HG02678 (cell line): Measurements from ENCODE around the gene LBX1.

Experiments
- ATAC-seq: cut with Tn5 transposase; IDR thresholded peaks from one replicate; pipeline ENCODE4 v1.9.1; 2021; ENCODE audit warnings: mild to moderate bottlenecking, moderate library complexity; ENCODE audit not compliant: unreplicated experiment

The LBX1 gene

DNA sequence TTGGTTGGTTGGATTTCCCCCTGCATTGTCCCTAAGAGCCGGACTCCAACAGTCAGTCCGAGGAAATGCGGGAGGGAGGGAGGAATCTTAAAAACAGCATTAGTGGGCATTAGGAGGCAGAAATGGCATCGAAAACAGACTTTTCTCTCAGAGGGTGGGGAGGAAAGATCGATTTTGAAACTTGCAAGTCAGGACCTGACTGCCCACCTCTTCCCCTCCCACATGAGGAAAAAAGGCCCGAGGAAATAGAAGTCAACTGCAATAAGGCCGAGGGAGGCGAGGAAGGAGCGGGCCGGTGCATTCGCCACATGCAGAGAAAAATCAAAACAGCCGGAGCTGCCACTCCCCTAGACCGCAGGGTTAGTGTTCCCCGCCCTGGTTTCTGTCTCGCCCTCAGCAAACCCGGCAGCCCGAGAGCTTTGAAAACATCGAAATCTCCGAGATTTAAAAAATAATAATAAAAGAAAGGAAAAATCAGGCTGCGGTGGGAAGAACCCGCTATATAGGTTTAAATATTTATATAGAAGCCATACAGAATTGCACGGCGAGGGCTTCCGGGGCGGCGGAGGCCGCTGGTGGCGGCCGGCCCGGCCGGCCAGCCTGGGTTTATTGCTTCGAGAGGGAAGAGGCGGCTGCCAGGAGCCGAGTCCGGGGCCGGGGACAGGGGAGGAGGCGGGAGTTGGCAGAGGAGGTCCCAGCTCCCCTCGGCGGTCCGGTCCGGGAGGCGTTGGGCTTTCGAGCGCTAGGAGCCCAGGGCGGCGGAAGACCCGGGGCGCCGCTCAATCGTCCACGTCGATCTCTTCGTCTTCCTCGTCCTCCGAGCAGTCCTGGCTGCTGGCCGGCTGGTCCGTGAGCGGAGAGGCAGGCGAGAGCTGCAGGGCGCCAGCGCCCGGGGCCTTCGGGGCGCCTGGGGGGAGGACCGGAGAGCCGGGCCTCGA is 2.5 kb downstream of the LBX1 start:
- ATAC-seq, result no peak

DNA sequence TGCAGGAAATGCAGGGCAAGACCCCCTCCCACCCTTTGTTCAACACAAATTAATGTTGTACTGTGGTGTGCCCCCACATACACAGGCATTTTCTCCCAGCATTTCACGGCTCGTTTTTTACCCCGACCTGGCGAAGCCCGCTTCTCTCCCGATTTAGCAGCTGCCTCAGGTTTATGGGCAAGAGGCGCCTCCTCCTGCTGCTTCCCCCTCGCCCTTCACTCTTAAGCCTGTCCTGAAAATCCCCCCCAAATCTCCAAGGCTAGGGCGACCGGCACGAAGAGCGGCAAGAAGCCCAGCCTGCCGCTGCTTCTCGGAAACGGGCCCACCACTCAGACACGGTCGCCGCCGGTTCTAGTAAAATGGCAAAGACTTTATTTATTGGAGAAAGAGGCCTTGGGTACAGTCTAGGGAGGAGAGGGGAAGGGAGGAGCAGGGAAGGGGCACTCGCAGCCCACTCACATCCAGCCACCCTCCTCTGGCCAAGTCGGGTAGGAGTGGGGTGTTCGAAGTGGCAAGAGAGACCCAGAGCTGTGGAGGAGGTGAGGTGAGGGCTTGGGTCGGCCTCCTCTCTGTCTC is 3.3 kb downstream of the LBX1 start:
- no peak for ATAC-seq

DNA sequence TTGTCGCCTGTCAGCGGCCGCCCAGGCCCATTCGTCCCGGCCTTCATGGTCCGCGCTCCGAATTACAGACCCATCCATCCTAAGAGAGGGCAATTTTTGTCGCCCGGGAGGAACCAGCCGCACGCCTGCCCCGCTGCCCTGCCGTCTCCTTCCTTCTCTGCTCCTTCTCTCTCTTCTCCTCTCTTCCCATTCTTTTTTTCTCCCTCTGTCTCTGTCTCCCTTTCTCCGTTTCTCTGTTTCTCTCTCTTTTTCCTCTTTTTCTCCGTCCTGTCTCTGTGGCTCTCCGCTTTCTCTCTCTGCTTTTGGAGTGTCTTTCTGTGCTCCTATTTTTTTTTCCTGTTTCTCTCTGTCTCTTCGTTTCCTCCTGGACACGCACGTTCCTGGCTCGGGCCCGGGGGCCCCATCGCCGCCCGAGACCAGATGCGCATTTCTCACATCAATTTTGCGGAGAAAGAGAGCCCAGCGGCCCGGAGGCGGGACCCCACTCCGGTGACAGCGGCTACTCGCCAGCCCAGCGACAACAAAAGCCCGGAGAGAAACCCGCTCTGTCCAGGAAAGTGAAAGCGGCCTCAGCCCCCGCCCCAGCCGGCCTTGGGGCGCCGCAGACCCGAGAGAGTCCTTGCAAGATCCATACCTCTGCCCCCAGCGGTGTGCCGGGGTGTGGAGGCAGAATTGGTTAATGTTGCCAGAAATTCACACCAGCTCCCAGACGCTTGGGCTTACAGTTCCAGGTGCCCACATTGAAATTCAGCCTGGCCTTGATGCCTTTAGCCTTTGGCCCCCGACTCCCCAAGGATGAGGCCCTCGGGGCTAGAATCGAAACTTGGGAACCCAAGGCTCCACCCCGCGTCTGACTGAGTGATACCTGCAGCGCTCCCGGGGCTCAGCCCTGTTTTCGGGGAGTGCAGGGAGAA is 4.1 kb downstream of the LBX1 start:
- ATAC-seq, result no peak

DNA sequence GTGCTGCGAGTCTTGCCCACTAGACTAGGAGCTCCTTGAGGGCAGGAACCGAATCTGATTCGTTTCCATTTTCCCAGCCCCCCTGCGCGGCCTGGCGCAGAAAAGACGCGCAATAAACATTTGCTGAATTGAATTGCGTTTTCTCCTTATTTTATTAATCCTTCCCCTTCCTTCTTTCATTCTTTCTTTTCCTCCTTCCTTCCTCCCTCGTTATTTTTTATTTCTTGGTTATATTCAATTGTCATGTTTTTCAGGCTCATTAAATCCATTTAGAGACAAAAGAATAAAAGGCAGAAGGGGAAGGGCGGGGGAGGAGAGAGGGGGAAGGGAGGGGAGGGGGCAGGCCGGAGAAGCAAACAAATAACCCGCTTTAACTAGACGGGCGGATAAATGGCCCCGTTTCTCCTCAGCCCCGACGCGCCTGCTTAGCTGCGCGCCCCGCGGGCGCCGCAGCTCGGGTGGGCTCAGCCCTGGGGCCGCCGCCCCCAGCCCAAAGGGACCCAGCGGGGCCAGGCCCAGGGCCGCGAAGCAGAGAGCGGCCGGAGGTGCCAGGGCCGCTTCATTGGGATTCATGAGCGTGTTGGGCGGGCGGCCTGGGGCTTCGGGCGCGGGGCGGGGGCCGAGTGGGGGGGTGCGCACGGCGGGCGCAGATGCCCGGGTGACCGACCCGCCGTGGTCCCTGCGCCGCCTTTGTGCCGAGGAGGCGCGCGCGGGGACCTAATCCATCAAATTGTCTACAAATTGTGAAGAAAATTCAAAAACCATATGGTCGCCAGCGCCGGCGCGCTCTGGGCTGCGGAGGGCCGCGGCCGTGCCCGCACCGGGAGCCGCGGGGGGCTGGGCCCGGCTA is 5.0 kb downstream of the LBX1 start:
- no peak for ATAC-seq

DNA sequence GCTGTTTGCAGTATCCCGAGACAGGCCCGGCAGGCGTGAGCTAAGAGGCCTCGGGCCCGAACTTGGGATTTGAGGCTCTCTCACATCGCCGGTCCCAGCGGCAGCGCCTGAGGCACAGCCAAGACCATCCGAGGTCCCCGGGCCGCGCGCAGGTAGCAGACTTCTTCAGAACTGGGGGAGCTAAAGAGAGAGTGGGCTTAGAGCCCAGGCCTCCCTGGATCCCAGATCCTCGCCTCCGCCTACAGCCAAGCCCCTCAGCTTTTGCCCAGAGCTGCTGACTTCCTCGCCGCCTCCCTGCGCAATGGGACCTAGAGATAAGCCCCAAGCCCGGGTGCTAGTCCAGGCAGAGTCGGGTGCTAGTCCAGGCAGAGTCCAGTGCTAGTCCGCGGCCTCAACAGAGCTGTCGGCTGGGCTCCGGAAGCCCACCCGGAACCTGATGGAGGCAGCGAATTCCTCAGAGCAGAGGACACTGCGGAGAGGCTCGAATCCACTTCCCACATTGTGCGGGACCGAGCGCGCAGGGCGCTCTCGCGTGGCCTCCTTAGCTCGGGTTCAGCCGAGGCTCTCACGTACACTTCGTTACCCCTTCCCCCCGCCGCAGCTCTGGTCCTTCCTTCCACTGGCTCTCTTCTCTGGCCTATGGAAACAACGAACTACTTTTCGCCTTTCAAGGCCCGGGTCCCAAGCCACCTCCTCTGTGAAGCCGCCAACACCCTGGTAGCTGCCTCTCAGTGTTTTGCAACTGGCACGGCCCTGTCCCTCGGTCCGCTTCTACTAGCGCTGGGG is 5.8 kb downstream of the LBX1 start:
- ATAC-seq, result no peak

DNA sequence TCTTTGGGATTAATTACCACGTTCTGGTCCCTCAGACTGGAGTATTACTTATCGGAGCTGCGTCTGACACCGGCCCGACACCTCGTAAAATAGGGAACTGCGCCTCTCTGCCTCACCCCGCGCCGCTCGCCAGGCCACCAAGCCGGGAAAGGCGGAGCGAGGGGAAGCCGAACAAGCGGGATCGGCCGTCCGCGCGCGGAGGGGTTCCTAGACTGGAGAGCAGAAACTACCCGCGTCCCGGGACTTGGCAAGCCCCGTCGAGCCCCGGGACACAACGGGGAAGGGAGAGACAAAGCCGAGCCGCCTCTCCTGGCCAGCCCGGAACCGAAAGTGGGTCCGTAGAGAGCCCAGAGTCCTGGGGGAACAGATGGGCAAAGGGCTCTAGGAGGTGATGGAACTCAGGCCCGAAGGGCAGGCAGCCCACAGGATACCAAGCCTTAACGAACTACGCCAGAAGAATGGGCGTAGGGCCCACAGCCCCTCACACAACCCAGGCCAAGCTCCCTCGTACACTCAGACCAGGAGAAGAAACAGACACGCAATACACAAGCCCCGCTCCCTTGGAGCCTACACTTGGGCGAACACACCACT is 6.5 kb downstream of the LBX1 start:
- no peak for ATAC-seq

DNA sequence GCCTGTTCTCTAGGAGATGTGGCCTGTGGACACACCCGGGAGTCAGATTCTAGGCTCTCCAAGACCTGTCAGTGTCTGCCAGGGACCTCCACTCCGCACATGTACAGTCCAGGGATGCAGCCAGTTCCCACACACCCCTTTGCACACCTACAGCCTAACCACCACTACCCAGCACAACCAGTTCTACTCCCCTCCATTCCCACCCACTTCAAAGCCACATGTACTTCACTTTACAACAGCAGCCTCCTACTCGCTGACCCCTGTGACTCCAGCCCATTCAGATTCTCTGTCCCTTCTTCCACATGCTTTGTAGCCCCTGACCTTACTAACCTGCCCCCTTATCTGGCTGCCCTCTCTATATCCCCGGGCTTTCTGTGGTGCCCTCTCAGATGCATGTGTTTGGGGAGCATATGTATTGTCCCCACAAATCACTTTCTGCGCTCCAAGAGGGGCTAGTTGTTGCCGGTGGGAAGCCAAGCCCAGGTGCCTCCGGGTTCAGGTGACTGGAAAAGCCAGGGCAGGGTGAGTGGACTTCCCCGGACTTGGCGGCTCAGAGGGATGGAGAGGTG is 7.2 kb downstream of the LBX1 start:
- ATAC-seq, result no peak

DNA sequence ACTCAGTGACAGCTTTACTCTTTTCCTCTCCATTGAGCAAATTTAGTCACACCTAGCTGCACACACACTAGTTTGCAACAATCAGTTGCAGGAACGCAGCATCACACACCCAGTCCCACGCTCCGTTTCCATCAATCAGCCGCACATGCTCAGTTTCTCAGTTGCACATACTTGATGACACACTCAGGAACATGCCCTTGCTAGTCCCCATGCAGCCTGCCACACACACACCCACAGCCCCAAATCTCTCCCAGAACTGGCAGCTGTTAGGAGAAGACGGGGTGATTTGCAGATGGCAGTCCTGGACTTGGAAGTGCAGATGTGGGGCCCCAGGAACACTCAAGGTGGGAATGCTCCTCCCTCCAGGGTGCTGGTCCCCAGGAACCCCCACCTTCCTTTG is 7.7 kb downstream of the LBX1 start:
- no peak for ATAC-seq

DNA sequence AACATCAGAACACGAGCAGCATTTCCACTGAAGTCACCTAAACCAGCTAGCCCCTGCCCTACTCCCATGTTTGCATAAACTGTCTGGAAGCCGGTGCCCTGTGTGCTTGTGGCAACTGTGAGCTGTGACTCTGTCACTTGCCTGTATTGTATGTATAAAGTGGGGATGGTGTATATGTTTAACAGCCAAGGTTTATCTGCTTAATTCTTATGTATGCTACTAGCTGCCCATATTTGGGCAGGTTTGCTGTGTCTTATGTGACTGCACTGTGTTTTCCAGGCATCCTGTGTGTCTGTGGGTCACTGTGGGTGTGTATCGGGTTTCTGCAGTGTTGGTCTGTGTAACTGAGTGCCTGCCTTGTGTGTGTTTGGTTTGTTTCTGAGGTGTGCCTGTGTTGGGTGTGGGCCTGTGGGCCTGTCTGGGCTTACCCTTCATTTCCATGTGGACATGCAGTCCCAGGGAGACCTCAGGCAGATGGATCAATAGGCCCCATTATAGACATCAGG is 9.3 kb downstream of the LBX1 start:
- no peak for ATAC-seq

DNA sequence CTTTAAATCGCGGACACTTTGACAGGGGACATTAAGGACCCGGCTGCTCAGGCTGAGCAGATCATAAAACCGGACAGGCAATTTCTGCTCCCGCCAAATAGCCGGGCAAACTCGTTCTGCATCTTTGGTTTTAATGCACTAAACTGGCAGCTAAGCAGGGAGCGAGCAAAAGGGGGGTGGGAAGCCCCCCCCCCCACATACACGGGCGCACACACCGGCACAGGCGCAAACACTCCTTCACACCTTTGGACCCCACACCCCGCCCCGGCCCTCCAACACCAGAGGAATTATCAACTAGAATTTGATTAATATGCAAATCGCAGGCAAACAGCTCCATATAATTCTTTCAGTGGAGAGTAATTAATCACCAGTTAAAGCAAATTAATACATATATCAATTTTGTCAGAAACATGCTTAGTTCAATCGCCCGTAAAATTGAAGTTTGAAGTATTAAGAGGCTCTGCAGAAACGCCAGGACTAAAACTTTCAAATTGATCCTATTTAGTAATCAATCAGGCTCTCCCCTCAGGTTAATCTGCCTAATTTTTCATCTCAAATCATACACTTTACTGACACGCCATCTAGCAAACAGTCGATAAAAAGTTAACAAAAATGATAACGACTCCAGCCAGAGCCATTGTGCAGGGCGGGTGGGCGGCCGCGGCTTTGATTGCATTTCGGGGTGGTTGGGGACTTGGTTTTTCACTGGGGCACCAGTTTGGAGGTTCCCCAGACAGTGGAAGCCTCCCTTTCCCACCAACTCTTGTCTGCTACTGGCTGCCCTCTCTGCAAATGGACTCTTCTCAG is 9.9 kb downstream of the LBX1 start:
- no peak for ATAC-seq

DNA sequence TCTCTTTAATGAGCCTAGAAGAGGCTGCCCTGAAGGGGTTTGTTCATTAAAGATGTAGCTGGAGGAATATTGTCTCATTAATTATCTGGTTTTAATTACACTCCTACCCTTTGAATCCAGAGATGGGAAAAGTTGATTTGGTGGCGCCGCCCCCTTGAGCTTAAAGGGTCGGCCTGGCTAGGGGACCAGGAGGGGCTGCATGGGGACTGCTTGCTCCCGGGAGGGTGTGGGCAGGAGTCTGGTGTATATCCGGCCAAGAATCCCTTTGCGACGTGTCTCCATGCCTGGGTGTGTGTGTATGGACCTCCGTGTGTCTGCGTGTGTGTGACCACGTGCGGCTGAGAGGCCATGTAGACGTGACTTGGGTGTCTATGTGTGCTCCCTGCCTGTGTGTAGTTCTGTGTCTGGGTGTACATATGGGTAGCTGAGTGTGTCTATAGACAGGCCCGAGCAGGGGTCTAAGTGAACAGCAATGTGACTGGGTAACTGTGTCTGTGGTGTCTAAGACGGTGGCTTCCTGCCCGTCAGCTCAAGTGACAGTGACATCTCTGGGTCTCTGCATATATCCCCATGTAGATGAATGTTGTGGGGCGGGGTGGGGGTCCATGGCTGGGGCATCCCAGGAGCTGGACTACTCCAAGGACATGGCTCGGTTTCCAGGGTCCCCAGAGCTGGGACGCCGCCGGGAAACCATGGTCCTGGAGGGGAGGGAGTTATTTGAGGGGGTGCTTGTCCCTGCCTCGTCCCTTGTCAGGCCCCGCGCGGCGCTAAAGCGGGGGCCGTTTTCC is 10.7 kb downstream of the LBX1 start:
- no peak for ATAC-seq

DNA sequence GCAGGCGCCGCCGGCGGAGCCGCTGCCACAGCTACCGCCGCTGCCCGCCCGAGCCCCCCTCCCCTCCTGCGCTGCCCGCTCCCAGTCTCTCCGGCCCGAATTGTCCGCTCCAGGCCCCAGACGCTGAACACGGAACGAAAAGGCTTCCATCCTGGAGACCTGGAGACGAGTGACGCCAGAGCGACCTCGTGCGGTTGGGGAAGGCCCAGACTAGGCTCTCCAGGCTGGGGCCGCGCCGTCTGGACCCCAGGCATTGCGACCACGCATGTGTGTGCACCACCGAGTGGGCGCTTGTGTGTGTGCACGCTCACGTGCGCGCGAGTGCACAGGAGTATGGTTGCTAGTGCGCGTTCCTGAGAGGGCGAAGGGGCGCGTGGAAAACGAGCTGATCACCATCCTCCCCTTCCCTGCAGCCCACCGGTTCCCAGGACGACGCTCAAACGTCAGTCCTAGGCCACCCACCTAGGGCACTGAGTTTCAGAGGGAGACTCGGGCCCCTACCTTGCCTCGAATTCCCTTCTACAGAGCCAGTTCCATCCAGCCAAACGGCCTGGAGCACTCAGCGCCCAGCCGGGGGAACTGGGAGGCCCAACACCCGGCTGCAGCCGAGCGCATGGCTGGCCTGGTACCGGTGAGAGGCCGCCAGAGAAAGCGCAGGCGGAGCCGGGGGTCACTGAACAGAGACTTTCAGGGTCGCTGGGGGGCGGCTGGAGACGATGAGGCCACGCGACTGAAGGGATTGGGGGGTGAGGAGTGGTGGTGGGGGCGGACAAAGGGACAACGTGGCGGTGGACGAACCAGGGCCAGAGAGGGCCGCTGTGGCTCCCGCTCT is 11.6 kb downstream of the LBX1 start:
- no peak for ATAC-seq

DNA sequence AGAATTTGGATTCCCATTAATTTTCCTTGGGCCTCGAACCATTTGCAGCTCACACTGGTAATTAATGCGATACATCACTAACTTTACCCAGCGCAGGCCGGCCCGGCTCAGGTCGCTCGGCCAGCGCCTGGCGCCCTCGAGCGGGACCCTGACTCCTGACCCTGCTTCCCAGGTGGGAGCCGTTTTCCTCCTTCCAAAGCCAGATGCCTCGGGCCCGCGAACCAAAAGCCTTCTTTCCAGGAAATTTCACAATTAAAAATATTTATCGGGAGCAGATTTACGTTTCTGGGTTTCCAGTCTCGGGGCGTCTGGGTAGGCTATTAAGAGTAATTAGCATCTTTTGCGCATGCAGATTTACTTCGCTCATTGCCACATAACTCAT is 12.2 kb downstream of the LBX1 start:
- ATAC-seq, result no peak

DNA sequence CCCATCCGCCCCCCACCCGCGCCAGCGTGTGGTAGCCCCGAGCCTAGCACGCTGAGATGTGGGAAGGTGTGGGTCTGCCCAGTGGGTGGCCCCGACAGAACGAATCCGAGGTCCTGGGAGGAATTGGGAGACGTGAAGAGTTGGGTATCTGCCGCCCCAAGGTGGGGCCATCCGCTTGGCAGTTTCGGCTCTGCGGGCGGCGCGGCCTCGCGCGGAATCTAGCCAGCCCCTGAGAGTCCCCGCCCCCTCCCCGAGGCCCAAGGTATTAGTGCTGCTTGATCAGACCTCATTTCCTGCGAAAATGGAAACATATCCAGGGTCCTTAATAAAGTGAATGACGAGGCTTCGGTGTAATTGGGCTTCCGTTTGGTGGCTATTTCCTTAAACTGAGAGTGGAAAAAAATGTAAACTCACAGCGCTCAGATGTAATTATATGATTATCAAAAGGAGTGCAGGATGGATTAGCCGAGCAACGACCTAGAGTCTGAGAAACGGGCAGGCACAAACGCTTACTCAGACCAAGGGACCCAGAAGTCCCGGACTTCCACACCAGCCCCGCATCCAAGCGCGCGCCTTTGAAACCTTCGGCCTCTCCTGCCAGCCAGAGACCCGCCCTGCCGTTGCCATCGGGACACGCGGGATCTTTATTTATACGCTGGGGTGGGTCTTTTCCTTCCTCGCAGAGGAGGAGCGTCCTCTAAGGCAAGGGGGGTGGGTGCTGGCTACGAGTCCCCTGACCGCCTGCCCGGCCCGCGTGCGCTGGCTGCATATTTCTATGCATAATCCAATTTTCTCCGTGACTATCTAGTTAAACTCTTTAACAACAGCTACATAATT is 12.8 kb downstream of the LBX1 start:
- ATAC-seq, result no peak

DNA sequence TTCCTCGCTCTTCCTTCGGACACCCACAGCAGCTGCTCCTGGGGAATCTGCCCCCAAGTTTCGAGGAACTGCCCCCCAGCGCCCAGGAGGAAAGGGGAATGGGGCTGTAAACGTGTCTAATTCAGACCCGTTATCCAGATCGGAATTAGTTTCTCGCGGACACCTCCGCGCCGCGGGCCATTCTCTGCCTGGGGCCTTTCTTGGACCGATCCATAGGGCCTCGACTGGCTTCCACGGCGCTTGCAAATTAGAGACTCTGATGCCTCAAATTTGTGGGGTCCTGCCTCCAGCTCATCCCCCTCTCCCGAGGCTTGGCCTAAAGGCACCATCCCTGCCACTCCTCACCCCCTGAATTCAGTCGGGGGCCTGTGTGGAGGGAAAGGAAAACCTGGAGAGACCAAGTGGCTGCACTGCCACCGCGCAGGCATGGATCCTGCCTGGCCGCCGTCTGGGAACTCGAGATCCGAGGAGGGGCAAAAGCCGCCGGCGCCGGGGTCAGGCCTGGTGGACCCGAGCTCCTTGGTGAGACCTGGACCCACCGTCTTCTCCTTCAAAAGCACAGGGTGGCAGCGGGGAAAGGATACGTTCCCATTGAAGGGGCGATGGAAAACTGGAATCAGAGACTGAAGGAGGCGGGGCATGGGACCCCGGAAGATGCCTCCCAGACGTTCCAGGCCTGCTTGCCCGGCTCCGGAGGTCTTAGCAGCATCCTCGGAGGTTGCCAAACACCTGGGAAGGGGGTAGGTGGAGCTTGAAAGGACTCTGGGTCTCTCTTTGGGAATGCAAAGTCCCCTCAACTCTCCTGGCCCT is 13.7 kb downstream of the LBX1 start:
- ATAC-seq, result no peak
